BE2C (cell line): ENCODE results near the gene INSIG1.

ENCODE experiments used
- DNase-seq: peaks from one replicate; pipeline ENCODE4 v3.0.0-alpha.2; 2020
- H3K27me3 ChIP-seq: fragments of 250-450 bp; sonication (Bioruptor Pico); 2 replicates; pipeline ENCODE4 v1.5.1; 2020; ENCODE audit warnings: mild to moderate bottlenecking
- H3K36me3 ChIP-seq: fragments of 250-450 bp; sonication (Bioruptor Pico); 2 replicates; pipeline ENCODE4 v1.5.1; 2020; ENCODE audit warnings: mild to moderate bottlenecking
- H3K4me1 ChIP-seq: fragments of 250-450 bp; sonication (Bioruptor Pico); 2 replicates; pipeline ENCODE4 v1.5.1; 2020
- H3K4me3 ChIP-seq: 2 replicates; pipeline ENCODE4 v1.5.1; 2011; ENCODE audit warnings: low read depth, low read length
- H3K9me3 ChIP-seq: fragments of 250-450 bp; sonication (Bioruptor Pico); 2 replicates; pipeline ENCODE4 v1.5.1; 2020
- TF ChIP-seq, protein P1 (sequence below): IDR thresholded peaks from 2 replicates; pipeline ENCODE4 v1.5.1; 2012; ENCODE audit warnings: mild to moderate bottlenecking, low read depth, low read length

INSIG1 gene

DNA sequence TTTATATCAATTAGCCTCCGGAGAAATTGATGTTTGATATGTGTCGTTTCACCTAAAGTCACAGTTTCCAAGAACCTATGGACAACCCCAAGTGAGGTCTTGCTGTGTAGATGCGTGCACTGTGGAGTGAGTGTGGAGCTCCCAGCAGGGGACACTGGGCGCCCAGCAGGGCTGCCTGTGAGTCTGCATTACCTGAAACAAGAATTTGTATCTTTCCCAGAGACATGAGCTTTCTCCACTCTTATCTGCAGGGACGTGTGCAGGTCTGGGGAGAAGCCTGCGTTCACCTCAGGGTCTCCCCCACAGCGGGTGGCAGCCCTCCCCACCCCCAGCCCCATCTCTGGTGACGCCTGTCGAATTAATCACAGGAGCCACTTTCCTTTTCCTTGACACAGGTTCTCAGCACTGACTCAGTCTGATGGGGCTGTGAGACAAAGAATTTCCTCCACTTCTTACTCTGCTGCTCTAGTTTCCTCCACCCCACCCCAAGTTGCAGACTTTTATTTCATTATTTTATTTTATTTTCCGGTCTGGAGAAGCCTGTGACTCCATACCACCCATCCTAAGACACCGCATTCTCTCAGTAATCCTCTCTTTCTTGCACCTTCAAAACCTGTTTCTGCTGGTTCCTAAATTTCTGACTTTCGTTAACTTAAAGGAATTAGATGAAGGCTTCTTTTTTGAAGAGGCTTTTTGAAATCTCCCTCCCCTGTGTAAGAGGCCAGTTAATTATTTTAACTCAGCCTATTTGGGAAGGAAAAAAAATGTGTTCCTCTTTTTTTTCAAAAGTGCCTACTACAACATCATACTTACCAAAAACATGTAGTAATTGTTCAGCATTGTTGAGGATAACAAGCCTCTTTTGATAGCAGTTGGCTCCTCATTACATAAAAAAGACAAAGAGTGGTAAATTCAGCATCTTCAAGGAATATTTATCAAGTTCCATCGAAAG lies 17.0 kb upstream of the INSIG1 start:
- H3K9me3 ChIP-seq: no peaks in the 10 kb centered on the region
- TF ChIP-seq, protein P1, sequence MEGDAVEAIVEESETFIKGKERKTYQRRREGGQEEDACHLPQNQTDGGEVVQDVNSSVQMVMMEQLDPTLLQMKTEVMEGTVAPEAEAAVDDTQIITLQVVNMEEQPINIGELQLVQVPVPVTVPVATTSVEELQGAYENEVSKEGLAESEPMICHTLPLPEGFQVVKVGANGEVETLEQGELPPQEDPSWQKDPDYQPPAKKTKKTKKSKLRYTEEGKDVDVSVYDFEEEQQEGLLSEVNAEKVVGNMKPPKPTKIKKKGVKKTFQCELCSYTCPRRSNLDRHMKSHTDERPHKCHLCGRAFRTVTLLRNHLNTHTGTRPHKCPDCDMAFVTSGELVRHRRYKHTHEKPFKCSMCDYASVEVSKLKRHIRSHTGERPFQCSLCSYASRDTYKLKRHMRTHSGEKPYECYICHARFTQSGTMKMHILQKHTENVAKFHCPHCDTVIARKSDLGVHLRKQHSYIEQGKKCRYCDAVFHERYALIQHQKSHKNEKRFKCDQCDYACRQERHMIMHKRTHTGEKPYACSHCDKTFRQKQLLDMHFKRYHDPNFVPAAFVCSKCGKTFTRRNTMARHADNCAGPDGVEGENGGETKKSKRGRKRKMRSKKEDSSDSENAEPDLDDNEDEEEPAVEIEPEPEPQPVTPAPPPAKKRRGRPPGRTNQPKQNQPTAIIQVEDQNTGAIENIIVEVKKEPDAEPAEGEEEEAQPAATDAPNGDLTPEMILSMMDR: no peak
- no peak overlapping the region for H3K4me3 ChIP-seq
- DNase-seq: no peak
- H3K27me3 ChIP-seq: no peaks in the 10 kb centered on the region
- H3K4me1 ChIP-seq: no peaks in the 10 kb centered on the region
- no peaks in the 10 kb centered on the region for H3K36me3 ChIP-seq

DNA sequence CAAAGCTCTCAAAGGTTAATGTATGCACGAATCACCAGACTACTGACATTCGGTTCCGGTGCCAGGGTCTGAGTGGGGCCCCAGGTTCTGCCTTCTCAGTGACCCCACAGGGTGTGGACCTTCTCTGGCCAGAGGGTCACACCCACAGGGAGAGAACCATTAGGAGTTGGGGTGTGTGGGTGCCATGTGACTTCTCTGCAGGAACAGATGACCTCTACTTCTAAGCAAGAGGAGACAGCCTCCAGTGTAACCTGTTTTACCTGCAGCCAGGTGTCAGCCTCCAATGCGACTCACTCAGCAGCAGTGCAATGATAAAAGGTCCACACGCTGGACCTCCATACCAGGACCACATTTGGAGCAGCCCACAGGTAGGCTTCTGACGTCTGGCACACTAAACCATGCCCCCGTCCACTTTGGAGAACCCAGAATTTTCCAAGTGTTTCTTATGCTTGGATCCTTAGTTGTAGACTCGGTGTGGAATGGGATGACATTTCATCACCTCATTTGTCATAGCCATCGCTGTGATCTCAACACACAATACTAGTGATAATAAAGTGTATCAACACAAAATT lies 16.2 kb upstream of the INSIG1 start:
- TF ChIP-seq, protein P1: no peak
- no peaks in the 10 kb centered on the region for H3K9me3 ChIP-seq
- no peak overlapping the region for H3K4me3 ChIP-seq
- no peaks in the 10 kb centered on the region for H3K4me1 ChIP-seq
- no peak for DNase-seq
- no peaks in the 10 kb centered on the region for H3K27me3 ChIP-seq
- no peaks in the 10 kb centered on the region for H3K36me3 ChIP-seq

DNA sequence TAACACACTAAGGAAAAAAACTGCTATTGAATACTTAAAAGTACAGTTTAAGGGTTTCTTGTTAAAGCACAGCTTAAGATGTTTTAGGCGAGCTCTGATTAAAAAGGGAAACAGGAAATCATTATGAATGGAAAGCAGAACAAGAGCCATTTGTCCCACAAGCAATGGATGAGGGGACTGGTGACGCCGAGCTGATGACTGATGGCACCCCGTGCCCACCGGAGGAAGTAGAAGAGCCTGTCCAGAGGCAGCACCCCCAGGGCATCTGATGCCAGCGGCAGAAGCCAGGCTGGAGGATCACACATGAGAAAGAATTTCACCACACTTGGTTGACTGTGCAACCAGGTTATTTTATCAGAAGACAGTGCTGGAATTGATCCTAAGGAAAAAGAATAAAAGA lies 15.0 kb upstream of the INSIG1 start:
- TF ChIP-seq, protein P1: no peak
- no peak for DNase-seq
- H3K36me3 ChIP-seq: no peaks in the 10 kb centered on the region
- H3K27me3 ChIP-seq: no peaks in the 10 kb centered on the region
- no peak overlapping the region for H3K4me3 ChIP-seq
- no peaks in the 10 kb centered on the region for H3K4me1 ChIP-seq
- H3K9me3 ChIP-seq: no peaks in the 10 kb centered on the region

DNA sequence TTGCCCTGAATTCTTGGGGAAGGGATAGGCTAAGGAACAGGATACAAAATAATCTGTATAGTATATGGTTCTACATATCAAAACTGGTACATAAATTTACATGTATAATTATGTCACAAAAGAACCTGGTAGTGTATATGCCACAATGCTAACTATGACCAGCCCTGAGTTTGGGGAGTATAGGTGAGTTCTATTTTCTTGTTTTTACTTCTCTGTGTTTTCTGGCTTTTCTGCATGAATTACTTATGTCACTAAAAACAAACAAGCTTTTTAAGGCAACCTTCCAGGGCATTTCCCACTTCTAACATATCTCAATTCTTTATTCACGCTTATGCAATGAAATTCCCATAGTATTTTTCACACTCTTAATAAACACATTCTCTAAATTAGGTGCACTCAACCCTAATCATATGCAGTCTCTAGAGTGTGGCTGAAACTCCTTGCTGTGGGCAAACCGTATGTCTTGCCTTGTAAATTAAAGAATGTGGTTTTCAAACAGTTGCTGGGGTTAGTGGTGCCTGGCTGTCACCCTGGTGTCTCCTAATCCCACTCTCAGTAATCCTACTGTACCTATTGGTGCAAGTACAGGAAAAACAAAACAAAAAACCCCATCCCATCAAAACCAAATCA lies 14.0 kb upstream of the INSIG1 start:
- Histone ChIP-seq H3K36me3 (no peaks in the 10 kb centered on the region), H3K27me3 (no peaks in the 10 kb centered on the region), H3K4me3 (no peak overlapping the region), H3K4me1 (no peaks in the 10 kb centered on the region), H3K9me3 (no peaks in the 10 kb centered on the region)
- TF ChIP-seq, protein P1: no peak
- no peak for DNase-seq

DNA sequence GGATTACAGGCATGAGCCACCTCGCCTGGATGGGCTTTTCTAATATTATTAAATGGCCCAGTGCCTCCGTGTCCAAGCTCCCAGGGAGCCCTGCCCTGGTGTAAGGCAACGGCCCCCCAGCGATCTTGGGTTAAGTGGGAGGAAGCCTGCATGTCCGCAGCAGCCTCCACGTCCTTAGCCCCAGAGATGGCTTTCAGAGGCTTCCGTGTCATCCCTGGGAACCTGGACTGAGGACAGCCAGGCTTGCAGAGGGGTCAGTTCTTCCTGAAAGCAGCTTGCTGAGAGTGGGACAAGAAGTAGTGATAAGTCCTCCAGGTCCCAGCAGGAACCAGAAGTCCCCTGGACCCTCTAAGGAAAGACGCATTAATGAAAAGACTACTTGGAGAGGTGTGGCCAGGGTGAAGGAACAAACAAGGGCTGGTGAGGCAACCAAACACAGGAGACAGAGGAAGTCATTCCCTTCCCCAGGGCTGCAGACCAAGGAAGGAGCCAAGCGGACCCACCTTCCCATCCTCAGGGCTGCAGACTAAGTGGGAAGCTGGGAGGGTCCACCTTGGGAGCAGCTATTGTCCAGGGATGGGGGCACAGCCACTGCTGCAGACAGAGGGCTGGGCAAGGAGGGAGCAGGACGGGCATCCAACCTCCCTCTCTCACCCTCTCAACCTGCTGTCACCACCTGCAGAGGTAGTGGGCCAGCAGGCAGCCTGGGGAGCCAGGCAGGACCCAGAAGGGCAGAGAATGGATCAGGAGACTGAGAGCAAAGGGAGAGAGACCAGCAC lies 13.0 kb upstream of the INSIG1 start:
- TF ChIP-seq, protein P1: no peak

More for the DNA sequence above, 13.0 kb upstream of the INSIG1 start:
- no peaks in the 10 kb centered on the region for H3K4me1 ChIP-seq
- no peaks in the 10 kb centered on the region for H3K27me3 ChIP-seq
- no peak overlapping the region for H3K4me3 ChIP-seq
- DNase-seq: no peak
- no peaks in the 10 kb centered on the region for H3K36me3 ChIP-seq
- H3K9me3 ChIP-seq: no peaks in the 10 kb centered on the region
